Fibroblast of the aortic adventitia (primary cell): ENCODE measurements around the gene ELMO1. TPM values are rescaled to one million over a fixed set of nuclear protein-coding genes. Genes with fewer than 3 reads are reported as not detected.

Experiments used
- DNase-seq: peaks from one replicate; pipeline ENCODE4 v3.0.0-alpha.2; 2010; ENCODE audit warnings: low read depth
- H3K4me3 ChIP-seq: 2 replicates; pipeline ENCODE4 v1.5.1; 2011; ENCODE audit warnings: low read depth, mild to moderate bottlenecking, control low read depth, low read length, moderate library complexity
- total RNA-seq: library from RNA; depleted of rRNA; stranded (reverse); fragments of >200 nt; gene quantifications from 2 replicates; pipeline ENCODE4 v1.2.3, GENCODE V29; 2012; ENCODE audit warnings: low replicate concordance
- TF ChIP-seq, protein P1 (sequence below): IDR thresholded peaks from 2 replicates; pipeline ENCODE4 v1.5.1; 2011; ENCODE audit warnings: mild to moderate bottlenecking, low read length, control low read depth, inconsistent platforms; ENCODE audit not compliant: insufficient read depth

ELMO1 gene
- total RNA-seq, 1 donor, result 1.3 TPM

DNA sequence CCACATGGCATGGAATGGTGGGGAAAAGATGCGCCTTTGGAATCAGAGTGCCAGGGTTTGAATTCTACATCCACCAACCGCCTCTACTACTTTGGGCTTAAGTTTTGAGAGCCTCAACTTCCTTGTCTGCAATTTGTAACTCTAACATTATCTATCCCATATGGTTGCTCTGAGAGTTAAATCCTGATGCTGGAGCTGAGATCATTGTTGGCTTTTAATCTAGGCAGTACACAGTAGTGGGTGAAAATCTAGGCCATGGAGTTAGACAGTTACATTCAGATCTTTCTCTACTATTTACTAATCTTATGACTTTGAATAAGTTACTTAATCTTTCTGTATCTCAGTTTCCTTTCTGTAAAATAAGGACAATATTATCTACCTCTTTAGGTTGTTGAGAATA is 574.6 kb downstream of the ELMO1 start:
- TF ChIP-seq, protein P1, sequence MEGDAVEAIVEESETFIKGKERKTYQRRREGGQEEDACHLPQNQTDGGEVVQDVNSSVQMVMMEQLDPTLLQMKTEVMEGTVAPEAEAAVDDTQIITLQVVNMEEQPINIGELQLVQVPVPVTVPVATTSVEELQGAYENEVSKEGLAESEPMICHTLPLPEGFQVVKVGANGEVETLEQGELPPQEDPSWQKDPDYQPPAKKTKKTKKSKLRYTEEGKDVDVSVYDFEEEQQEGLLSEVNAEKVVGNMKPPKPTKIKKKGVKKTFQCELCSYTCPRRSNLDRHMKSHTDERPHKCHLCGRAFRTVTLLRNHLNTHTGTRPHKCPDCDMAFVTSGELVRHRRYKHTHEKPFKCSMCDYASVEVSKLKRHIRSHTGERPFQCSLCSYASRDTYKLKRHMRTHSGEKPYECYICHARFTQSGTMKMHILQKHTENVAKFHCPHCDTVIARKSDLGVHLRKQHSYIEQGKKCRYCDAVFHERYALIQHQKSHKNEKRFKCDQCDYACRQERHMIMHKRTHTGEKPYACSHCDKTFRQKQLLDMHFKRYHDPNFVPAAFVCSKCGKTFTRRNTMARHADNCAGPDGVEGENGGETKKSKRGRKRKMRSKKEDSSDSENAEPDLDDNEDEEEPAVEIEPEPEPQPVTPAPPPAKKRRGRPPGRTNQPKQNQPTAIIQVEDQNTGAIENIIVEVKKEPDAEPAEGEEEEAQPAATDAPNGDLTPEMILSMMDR, result no peak
- H3K4me3 ChIP-seq, result no peak overlapping the region
- no peak for DNase-seq

DNA sequence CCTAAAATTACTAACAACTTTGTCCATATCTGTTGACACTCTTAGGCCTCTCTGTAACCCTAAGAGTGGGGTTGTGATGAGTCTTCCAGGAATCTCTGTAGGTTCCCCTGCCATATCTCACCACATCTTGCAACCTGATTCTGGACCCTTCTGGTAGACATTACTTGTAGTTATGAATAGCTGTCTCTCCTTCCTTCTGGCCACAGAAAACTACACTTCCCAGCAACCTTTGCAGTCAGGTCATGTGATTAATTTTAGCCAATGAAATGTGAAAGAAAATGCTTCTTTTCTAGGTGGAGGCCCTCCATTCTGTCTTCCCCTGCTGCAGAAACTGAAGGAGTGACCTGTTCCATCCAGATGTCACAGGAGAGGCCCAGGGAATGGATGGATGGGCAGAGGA is 576.8 kb downstream of the ELMO1 start:
- no peak overlapping the region for H3K4me3 ChIP-seq
- TF ChIP-seq, protein P1, result no peak
- DNase-seq, result no peak

DNA sequence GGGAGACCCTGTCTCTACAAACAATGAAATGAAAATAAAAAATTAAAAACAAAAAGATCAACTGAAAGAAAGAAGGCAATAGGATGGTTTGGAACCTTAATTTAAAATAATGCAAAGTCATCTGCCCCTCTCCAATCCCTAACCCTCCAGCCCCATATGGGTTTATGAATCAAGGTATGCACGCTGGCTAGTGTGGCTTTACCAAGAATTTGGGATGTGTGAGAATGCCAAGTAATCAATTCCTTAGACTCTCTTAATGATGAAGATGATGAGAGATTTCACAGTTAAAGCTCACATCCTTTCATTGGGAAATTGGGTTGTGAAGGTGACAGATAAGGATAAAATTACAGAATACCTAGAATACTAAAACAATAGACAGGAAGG is 577.3 kb downstream of the ELMO1 start:
- H3K4me3 ChIP-seq, result no peak overlapping the region
- TF ChIP-seq, protein P1, result no peak
- no peak for DNase-seq

DNA sequence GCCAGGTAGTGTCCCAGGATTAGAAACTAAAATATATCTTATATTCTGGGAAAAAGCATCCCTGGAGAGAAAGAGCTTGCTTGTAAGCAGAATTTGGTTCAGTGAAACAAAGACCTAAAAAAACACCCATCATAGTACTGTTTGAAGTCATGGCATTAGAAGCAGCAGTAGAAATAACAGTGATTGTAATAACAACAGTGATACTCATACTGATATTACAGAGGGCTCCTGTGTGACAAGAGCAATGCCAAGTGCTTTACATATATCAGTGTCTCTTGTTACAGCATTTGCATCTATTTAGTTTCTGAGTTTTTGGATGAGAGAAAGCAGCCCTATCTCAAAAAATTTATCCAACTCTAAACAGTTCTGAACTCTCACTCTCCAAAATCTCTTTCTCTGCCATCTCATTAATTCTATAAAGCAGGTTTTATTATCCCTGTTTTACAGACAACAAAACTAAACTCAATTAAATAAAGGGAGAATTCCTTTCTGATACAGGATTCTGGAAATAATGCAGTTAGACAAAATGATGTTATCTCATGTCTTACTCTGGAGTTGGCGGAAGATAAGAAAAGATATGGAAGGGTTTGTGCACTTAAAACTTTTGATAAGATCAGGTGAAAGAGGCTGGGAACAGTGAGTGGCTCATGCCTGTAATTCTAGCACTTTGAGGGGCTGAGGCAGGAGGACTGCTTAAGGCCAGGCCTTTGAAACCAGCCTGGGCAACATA is 577.9 kb downstream of the ELMO1 start:
- DNase-seq, result no peak
- no peak overlapping the region for H3K4me3 ChIP-seq
- TF ChIP-seq, protein P1, result no peak

DNA sequence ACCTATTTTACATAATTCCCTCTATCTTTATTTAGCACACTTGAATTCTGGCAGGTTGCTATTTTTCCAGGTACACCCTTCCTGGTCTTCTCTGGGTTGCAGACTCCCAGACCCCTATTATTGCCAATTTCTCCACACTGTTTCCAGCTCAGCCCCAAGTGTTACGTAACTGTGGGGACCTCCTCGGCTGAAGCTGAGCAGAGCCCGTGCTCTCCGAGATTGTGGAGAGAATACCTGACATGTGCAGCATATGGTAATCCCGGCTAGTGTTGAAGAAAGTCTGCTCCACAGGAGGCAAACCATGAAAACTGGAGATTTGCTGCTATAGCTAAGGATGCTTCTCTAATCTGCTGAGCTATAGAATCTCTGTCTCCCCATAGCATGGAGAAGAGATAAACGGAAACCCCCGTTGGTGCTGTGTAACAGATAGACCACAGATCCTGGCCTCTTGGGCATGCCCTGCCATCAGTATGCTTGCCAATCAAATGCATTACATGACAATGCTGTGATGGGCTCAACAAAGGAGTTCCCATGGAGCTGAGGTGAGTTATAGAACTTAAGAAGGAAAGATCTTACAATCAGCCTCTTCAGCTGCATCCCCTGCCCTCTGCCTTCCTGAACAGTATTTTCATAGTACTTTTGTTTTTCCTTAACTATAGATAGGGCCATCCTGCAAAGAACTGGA is 579.8 kb downstream of the ELMO1 start:
- no peak for DNase-seq
- TF ChIP-seq, protein P1, result no peak
- no peak overlapping the region for H3K4me3 ChIP-seq

DNA sequence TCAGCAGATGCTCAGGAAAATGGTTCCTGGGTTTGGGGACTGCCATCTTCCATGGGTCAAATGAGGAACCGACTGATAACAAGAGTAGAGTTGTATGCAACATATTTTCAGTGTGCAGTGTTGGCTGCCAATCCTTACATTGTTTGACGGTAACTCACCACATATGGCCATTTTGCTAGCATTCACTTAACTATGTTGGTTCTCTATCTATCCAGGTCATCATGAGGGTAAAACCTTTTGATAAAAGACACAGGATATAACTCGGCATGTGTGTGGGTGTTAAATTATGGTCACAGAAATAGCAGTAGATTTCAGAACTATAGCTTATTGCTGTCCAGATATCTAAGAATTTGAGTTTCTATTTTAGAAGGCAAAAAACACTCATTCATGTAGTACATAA is 583.6 kb downstream of the ELMO1 start:
- no peak for DNase-seq
- no peak overlapping the region for H3K4me3 ChIP-seq
- TF ChIP-seq, protein P1, result no peak
